ENCODE measurements around the gene USP32. TPM values are rescaled to one million over a fixed set of nuclear protein-coding genes. Genes with fewer than 3 reads are reported as not detected.
"Not testable (repeated sequence)": the region's sequence is repeated elsewhere in the genome, so short reads cannot be mapped to it uniquely, and the experiment has no call there.

Gene USP32
- polyA plus RNA-seq, 1 donor (not counting 4 experiments of a cell fraction or from before 2014, with no cell fraction given) = 37.6 TPM

DNA sequence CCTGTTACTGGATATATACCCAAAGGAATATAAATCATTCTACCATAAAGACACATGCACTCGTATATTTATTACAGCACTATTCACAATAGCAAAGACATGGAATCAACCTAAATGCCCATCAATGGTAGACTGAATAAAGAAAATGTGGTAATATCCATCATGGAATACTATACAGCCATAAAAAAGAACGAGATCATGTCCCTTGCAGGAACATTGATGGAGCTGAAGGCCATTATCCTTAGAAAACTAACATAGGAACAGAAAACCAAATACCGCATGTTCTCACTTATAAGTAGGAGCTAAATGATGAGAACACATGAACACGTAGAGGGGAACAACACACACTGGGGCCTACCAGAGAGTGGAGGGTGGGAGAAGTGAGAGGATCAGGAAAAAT is 27.1 kb upstream of the USP32 start:
- H3K9me3 ChIP-seq (ENCODE audit: control insufficient read depth, low read depth, low read length); H3K4me3 ChIP-seq (ENCODE audit: control insufficient read depth in 2 of 3, extremely low read depth in 1 of 3, insufficient read depth in 2 of 3, low read depth in 1 of 3, low read length in 3 of 3); H3K4me1 ChIP-seq (ENCODE audit: control insufficient read depth, extremely low read depth, insufficient read depth, low read length); H3K9me1 ChIP-seq (ENCODE audit: control insufficient read depth, extremely low read depth, insufficient read depth, low read length); H3K79me2 ChIP-seq (ENCODE audit: control insufficient read depth, insufficient read depth, low read length); dilution Hi-C loops (cut with MboI; ENCODE audit: extremely low pct_ligation_motif_present, low sequenced_read_pairs); H3K27ac ChIP-seq (ENCODE audit: control insufficient read depth, insufficient read depth, low read length); H3K4me2 ChIP-seq (ENCODE audit: control insufficient read depth, extremely low read depth, insufficient read depth, low read depth, low read length); H2AFZ ChIP-seq (ENCODE audit: control insufficient read depth, low read length); FAIRE-seq; H3K9ac ChIP-seq (ENCODE audit: control insufficient read depth, extremely low read depth, insufficient read depth, low read length); DNase-seq (ENCODE audit: low read depth, low spot score); H4K20me1 ChIP-seq (ENCODE audit: control insufficient read depth, extremely low read depth, insufficient read depth, low read length); H3K27me3 ChIP-seq (ENCODE audit: control insufficient read depth, extremely low read depth, insufficient read depth, low read length); H3K36me3 ChIP-seq (ENCODE audit: control insufficient read depth in 2 of 2, extremely low read depth in 1 of 2, insufficient read depth in 2 of 2, low read length in 2 of 2): not testable (repeated sequence)

DNA sequence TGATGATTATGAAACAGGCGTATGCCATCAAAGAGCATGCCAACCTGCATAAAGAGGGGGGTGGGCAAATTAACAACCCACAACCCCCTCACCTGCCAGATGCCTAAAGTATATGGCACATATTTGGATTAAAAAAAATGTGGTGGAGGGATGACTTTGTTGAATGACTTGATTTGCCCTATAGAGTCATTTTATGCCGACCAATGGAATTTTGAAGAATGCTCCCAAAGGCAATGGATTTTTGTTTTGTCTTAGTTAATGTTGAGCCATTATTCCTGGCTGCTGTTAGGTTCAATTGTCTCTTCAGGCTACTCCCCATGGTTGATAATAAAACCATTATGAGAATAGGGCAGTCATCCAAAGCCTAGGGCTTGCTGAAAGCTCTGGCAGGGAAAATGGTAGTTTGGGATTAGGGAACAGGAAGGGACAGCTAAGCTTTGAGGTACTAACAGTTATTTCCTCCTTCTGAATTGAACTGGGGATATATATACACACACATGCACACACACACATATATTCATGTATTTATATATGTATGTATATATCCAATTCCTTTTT is 24.5 kb upstream of the USP32 start:
- FAIRE-seq = no peak
- H3K9me1 ChIP-seq (ENCODE audit: control insufficient read depth, extremely low read depth, insufficient read depth, low read length) = no peaks in the 10 kb centered on the region
- peaks cover 5% of the 10 kb centered on the region for H3K4me1 ChIP-seq (ENCODE audit: control insufficient read depth, extremely low read depth, insufficient read depth, low read length)
- H3K9me3 ChIP-seq (ENCODE audit: control insufficient read depth, low read depth, low read length) = no peaks in the 10 kb centered on the region
- no peaks in the 10 kb centered on the region for H3K79me2 ChIP-seq (ENCODE audit: control insufficient read depth, insufficient read depth, low read length)
- no peaks in the 10 kb centered on the region for H3K27me3 ChIP-seq (ENCODE audit: control insufficient read depth, extremely low read depth, insufficient read depth, low read length)
- no peak overlapping the region for H3K4me3 ChIP-seq (ENCODE audit: control insufficient read depth in 2 of 3, extremely low read depth in 1 of 3, insufficient read depth in 2 of 3, low read depth in 1 of 3, low read length in 3 of 3)
- no peak for TF ChIP-seq EZH2 (IDR thresholded peaks at IDR 0.05; ENCODE audit: low read length)
- TF ChIP-seq, protein P1, sequence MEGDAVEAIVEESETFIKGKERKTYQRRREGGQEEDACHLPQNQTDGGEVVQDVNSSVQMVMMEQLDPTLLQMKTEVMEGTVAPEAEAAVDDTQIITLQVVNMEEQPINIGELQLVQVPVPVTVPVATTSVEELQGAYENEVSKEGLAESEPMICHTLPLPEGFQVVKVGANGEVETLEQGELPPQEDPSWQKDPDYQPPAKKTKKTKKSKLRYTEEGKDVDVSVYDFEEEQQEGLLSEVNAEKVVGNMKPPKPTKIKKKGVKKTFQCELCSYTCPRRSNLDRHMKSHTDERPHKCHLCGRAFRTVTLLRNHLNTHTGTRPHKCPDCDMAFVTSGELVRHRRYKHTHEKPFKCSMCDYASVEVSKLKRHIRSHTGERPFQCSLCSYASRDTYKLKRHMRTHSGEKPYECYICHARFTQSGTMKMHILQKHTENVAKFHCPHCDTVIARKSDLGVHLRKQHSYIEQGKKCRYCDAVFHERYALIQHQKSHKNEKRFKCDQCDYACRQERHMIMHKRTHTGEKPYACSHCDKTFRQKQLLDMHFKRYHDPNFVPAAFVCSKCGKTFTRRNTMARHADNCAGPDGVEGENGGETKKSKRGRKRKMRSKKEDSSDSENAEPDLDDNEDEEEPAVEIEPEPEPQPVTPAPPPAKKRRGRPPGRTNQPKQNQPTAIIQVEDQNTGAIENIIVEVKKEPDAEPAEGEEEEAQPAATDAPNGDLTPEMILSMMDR (optimal IDR thresholded peaks at IDR 0.05 in 1 of 3, IDR thresholded peaks at IDR 0.05 in 1 of 3, conservative IDR thresholded peaks at IDR 0.05 in 1 of 3; ENCODE audit: extremely low read depth in 1 of 3, insufficient read depth in 2 of 3, low read length in 3 of 3) = no peak
- no peak overlapping the region for H3K27ac ChIP-seq (ENCODE audit: control insufficient read depth, insufficient read depth, low read length)
- H3K4me2 ChIP-seq (ENCODE audit: control insufficient read depth, extremely low read depth, insufficient read depth, low read depth, low read length) = no peak overlapping the region
- no peak for DNase-seq (ENCODE audit: low read depth, low spot score)
- H4K20me1 ChIP-seq (ENCODE audit: control insufficient read depth, extremely low read depth, insufficient read depth, low read length) = no peaks in the 10 kb centered on the region
- dilution Hi-C loops (cut with MboI; ENCODE audit: extremely low pct_ligation_motif_present, low sequenced_read_pairs) = no loop called here
- no peak overlapping the region for H3K9ac ChIP-seq (ENCODE audit: control insufficient read depth, extremely low read depth, insufficient read depth, low read length)
- no peak overlapping the region for H2AFZ ChIP-seq (ENCODE audit: control insufficient read depth, low read length)
- H3K36me3 ChIP-seq (ENCODE audit: control insufficient read depth in 2 of 2, extremely low read depth in 1 of 2, insufficient read depth in 2 of 2, low read length in 2 of 2) = no peaks in the 10 kb centered on the region

DNA sequence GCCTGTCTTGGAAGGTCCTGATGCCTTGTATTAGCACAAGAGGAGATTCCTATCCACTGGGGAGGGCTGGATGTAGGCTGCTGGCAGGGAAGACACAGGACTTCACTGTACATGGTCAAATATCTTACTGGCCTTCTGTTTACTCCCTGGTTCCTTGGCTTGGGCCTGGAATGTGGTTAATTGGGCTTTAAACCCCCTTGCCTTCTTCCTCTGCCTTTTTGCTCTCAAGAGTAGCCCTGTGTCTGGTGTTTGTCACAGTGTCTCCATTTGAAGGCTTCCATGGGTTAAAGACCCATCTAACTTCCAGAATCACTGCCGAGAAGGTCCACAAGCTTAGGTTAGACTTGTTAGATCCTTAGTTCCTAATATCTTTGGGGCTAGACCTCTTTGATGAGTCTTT is 23.2 kb upstream of the USP32 start:
- H3K9me1 ChIP-seq (ENCODE audit: control insufficient read depth, extremely low read depth, insufficient read depth, low read length) = no peaks in the 10 kb centered on the region
- no peak overlapping the region for H3K4me2 ChIP-seq (ENCODE audit: control insufficient read depth, extremely low read depth, insufficient read depth, low read depth, low read length)
- DNase-seq (ENCODE audit: low read depth, low spot score) = no peak
- H2AFZ ChIP-seq (ENCODE audit: control insufficient read depth, low read length) = no peak overlapping the region
- H3K27ac ChIP-seq (ENCODE audit: control insufficient read depth, insufficient read depth, low read length) = no peak overlapping the region
- no peaks in the 10 kb centered on the region for H3K4me1 ChIP-seq (ENCODE audit: control insufficient read depth, extremely low read depth, insufficient read depth, low read length)
- no peak for FAIRE-seq
- H3K4me3 ChIP-seq (ENCODE audit: control insufficient read depth in 2 of 3, extremely low read depth in 1 of 3, insufficient read depth in 2 of 3, low read depth in 1 of 3, low read length in 3 of 3) = no peak overlapping the region
- TF ChIP-seq, protein P1 (optimal IDR thresholded peaks at IDR 0.05 in 1 of 3, IDR thresholded peaks at IDR 0.05 in 1 of 3, conservative IDR thresholded peaks at IDR 0.05 in 1 of 3; ENCODE audit: extremely low read depth in 1 of 3, insufficient read depth in 2 of 3, low read length in 3 of 3) = no peak
- no peak for TF ChIP-seq EZH2 (IDR thresholded peaks at IDR 0.05; ENCODE audit: low read length)
- H3K9ac ChIP-seq (ENCODE audit: control insufficient read depth, extremely low read depth, insufficient read depth, low read length) = no peak overlapping the region
- H3K79me2 ChIP-seq (ENCODE audit: control insufficient read depth, insufficient read depth, low read length) = no peaks in the 10 kb centered on the region
- dilution Hi-C loops (cut with MboI; ENCODE audit: extremely low pct_ligation_motif_present, low sequenced_read_pairs) = no loop called here
- H3K27me3 ChIP-seq (ENCODE audit: control insufficient read depth, extremely low read depth, insufficient read depth, low read length) = no peaks in the 10 kb centered on the region
- H4K20me1 ChIP-seq (ENCODE audit: control insufficient read depth, extremely low read depth, insufficient read depth, low read length) = no peaks in the 10 kb centered on the region
- no peaks in the 10 kb centered on the region for H3K9me3 ChIP-seq (ENCODE audit: control insufficient read depth, low read depth, low read length)
- no peaks in the 10 kb centered on the region for H3K36me3 ChIP-seq (ENCODE audit: control insufficient read depth in 2 of 2, extremely low read depth in 1 of 2, insufficient read depth in 2 of 2, low read length in 2 of 2)
